A673 (cell line): ENCODE data around the gene CHCHD3. TPM values are rescaled to one million over a fixed set of nuclear protein-coding genes. Genes with fewer than 3 reads are reported as not detected.

ENCODE experiments used
- BruUV-seq: library from RNA; stranded (reverse); fragments of 400-500 nt; replicated peaks from 2 replicates; lab custom pipeline; 2021; lab: Mats Ljungman, UMichigan
- CTCF ChIA-PET: fragments of 300-600 bp; sonication (Branson Sonifier 250); formaldehyde crosslinking; loops from one replicate; lab custom pipeline; 2022; ENCODE audit warnings: antibody characterized with exemption; lab: Charles Lee
- POLR2A ChIA-PET: fragments of 300-600 bp; sonication (Branson Sonifier 250); formaldehyde crosslinking; loops from one replicate; lab custom pipeline; 2022; ENCODE audit warnings: antibody characterized with exemption; ENCODE audit not compliant: low non-redundant PET; lab: Charles Lee
- DNase-seq: peaks from one replicate; pipeline ENCODE4 v3.0.0-alpha.2; 2015; ENCODE audit warnings: low spot score
- H3K27ac ChIP-seq: fragments of 200-600 bp; sonication (generic); 2 replicates; pipeline ENCODE4 v1.5.1; 2016; ENCODE audit warnings: mixed run types, low read depth, mild to moderate bottlenecking, mixed read lengths, antibody characterized with exemption, low read length; ENCODE audit not compliant: poor library complexity, severe bottlenecking
- H3K27me3 ChIP-seq: fragments of 200-600 bp; sonication (generic); replicated peaks from 2 replicates; pipeline ENCODE4 v1.6.1; 2017; ENCODE audit warnings: mixed run types, low read depth, mild to moderate bottlenecking, mixed read lengths, antibody characterized with exemption, low read length; ENCODE audit not compliant: insufficient read depth, poor library complexity
- H3K36me3 ChIP-seq: fragments of 200-600 bp; sonication (generic); 2 replicates; pipeline ENCODE4 v1.6.1; 2016; ENCODE audit warnings: mixed run types, mild to moderate bottlenecking, mixed read lengths, antibody characterized with exemption, low read length; ENCODE audit not compliant: insufficient read depth, poor library complexity, severe bottlenecking
- H3K4me1 ChIP-seq: fragments of 200-600 bp; sonication (generic); 2 replicates; pipeline ENCODE4 v1.6.1; 2017; ENCODE audit warnings: mixed run types, mild to moderate bottlenecking, mixed read lengths, antibody characterized with exemption, low read length; ENCODE audit not compliant: insufficient read depth, poor library complexity, severe bottlenecking
- H3K4me3 ChIP-seq: fragments of 200-600 bp; sonication (generic); 2 replicates; pipeline ENCODE4 v1.5.1; 2016; ENCODE audit warnings: low read depth, mixed run types, mild to moderate bottlenecking, mixed read lengths, low read length; ENCODE audit not compliant: poor library complexity, severe bottlenecking
- H3K9me3 ChIP-seq: fragments of 200-600 bp; sonication (generic); 2 replicates; pipeline ENCODE4 v1.6.1; 2016; ENCODE audit warnings: mixed run types, low read depth, mild to moderate bottlenecking, mixed read lengths, antibody characterized with exemption, low read length; ENCODE audit not compliant: poor library complexity, severe bottlenecking
- CTCF ChIP-seq: fragments of 300-800, 200-600 bp; sonication (generic); conservative IDR thresholded peaks from 2 replicates; pipeline ENCODE4 v1.5.1; 2017; ENCODE audit warnings: low read depth, mild to moderate bottlenecking, antibody characterized with exemption, low read length, moderate library complexity, mixed read lengths
- EZH2 ChIP-seq: fragments of 200-600 bp; sonication (generic); IDR thresholded peaks from 2 replicates; pipeline ENCODE4 v1.6.1; 2017; ENCODE audit warnings: borderline replicate concordance, low read depth, mild to moderate bottlenecking, mixed read lengths, antibody characterized with exemption, low read length; ENCODE audit not compliant: poor library complexity, severe bottlenecking
- intact Hi-C: fragments of 100-400 bp; cut with micrococcal nuclease; formaldehyde crosslinking; loops from one replicate; pipeline ENCODE4 v1.10.0; 2022; ENCODE audit not compliant: unreplicated experiment
- total RNA-seq: library from RNA; stranded (reverse); gene quantifications from 2 replicates; pipeline ENCODE4 v1.2.3, GENCODE V29; 2021

The CHCHD3 gene
- total RNA-seq, 1 experiment from 2014 or later, result 128 TPM

- Histone ChIP-seq H3K4me3 (no peak overlapping the region), H3K27me3 (no peaks in the 10 kb centered on the region), H3K36me3 (peaks cover 4% of the 10 kb centered on the region), H3K27ac (no peak overlapping the region), H3K4me1 (no peaks in the 10 kb centered on the region), H3K9me3 (no peaks in the 10 kb centered on the region)
- intact Hi-C loops, result no loop called here
- no peak for DNase-seq
- TF ChIP-seq CTCF (no peak), EZH2 (no peak)
- BruUV-seq, result no TSS peak
- CTCF ChIA-PET, result no interaction called here
- POLR2A ChIA-PET, result interaction anchor here (0.6 kb wide), 2 partner anchors 103 to 539 kb away, joined by 3 to 4 read pairs; no protein-coding TSS in a partner anchor
Measured at GRCh38 chr7:133070562-133070961, 11.3 kb downstream of the CHCHD3 start.

GRCh38 chr7:133065301-133065700 lies 16.6 kb downstream of the CHCHD3 start:
- no peak overlapping the region for H3K4me3 ChIP-seq
- H3K27me3 ChIP-seq, result no peaks in the 10 kb centered on the region
- peaks cover 4% of the 10 kb centered on the region for H3K36me3 ChIP-seq
- DNase-seq, result no peak
- H3K9me3 ChIP-seq, result no peaks in the 10 kb centered on the region
- no peak overlapping the region for H3K27ac ChIP-seq
- H3K4me1 ChIP-seq, result peaks cover 9% of the 10 kb centered on the region
- no TSS peak for BruUV-seq
- TF ChIP-seq CTCF (no peak), EZH2 (no peak)
- CTCF ChIA-PET, result no interaction called here
- intact Hi-C loops, result no loop called here
- POLR2A ChIA-PET, result no interaction called here

- peaks cover 9% of the 10 kb centered on the region for H3K4me1 ChIP-seq
- CTCF ChIA-PET, result no interaction called here
- H3K4me3 ChIP-seq, result no peak overlapping the region
- peak overlapping the region; percentile 21 for H3K27ac ChIP-seq
- no peaks in the 10 kb centered on the region for H3K27me3 ChIP-seq
- TF ChIP-seq EZH2 (no peak), CTCF (no peak)
- POLR2A ChIA-PET, result no interaction called here
- BruUV-seq, result no TSS peak
- intact Hi-C loops, result no loop called here
- no peaks in the 10 kb centered on the region for H3K9me3 ChIP-seq
- no peak for DNase-seq
- peaks cover 4% of the 10 kb centered on the region for H3K36me3 ChIP-seq
Measured at GRCh38 chr7:133064082-133064820, 17.6 kb downstream of the CHCHD3 start.
